NAMALWA (cell line): ENCODE results near the gene HDAC9.

ENCODE experiments used
- DNase-seq: peaks from one replicate; pipeline ENCODE4 v3.0.0-alpha.2; 2015; ENCODE audit warnings: low spot score

The HDAC9 gene

GRCh38 chr7:18526368-18526878, 30.9 kb downstream of the HDAC9 start:
- no peak for DNase-seq

DNA sequence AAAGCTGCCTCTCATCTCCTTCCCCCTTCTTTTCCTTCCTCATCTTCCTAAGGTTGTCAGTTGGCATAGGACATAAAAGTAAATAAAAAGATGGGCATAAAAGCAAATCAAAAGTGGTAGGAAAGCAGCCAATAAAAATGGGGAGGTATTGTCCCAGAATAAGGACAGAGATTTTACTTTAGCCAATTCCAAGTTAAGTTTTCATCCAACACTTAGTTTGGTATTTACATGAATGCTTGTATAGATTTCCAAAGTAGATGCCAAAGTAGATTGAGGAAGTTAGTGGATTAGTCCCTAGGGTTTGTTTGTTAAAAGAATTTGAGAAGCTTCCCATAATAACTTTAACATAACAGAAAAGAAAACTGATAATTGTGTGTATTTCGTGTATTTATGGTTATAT, 33.7 kb downstream of the HDAC9 start:
- DNase-seq: peak; percentile 32

- DNase-seq: peak; percentile 76
These were observed 35.0 kb downstream of the HDAC9 start for GRCh38 chr7:18530224-18531179.

DNA sequence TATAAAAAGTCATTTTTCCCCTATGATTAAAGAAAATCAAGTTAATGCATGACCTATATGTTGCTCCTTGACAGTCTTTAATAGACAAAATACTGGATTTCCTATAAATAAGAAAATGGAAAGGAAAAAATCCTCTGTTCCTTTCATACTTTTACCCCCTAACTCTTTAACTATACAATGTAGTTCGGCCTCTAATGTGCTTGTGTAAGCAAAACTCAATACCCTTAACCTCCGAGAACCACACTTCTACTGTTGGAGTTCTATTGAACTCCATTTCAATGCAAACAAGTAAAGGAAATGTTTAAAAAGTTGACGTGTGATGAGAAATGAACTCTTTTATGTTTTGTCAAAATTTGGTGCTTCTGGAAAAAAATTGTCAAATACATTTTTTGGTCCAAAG, 36.0 kb downstream of the HDAC9 start:
- DNase-seq: peak; percentile 25

- DNase-seq: peak; percentile 31
These were observed 37.3 kb downstream of the HDAC9 start for GRCh38 chr7:18532813-18533212.

DNA sequence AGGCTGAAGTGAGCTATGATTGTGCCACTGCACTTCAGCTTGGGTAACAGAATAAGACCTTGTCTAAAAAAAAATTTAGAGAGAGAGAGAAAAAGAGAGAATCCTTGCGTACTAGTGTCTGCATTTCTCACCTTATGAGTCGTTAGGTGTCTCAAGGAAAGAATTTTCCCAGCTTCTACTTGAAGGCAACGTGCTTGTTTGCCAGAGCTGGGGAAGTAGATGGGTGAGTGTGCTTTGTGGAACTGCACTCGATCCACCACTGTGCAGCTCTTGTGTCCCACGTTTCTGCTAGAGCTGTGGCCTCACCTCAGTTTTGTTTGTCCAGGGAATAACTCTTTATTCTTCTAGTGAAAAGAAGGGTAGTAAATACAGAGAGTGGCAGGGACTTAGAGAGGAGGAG, 38.9 kb downstream of the HDAC9 start:
- no peak for DNase-seq

- no peak for DNase-seq
These were observed 40.4 kb downstream of the HDAC9 start for GRCh38 chr7:18535810-18536415.

DNA sequence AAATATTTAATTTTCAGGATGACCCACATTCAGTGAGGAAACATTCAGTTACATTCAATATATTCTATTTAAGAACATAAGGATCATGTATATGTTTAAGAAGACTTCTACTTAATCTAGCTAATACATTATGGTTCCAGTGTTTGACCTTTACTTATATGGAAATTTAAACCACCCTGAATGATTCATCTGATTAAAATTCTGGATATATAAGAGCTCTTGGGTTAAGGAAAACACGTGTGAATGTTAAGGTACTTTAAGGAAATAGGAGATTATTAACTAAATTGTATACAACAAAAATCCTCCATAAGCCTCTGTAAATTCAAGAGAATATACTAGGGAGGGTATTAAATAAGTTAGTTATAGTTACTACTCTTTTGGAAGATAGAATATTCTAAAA, 40.9 kb downstream of the HDAC9 start:
- DNase-seq: no peak

- no peak for DNase-seq
These were observed 43.2 kb downstream of the HDAC9 start for GRCh38 chr7:18538554-18539250.

GRCh38 chr7:18540396-18540795, 44.8 kb downstream of the HDAC9 start:
- DNase-seq: no peak

- DNase-seq: no peak
These were observed 45.8 kb downstream of the HDAC9 start for GRCh38 chr7:18541181-18541870.

GRCh38 chr7:18541871-18542212, 46.3 kb downstream of the HDAC9 start:
- DNase-seq: no peak

GRCh38 chr7:18546576-18546975, 51.0 kb downstream of the HDAC9 start:
- no peak for DNase-seq

GRCh38 chr7:18547509-18548187, 52.1 kb downstream of the HDAC9 start:
- DNase-seq: no peak

GRCh38 chr7:18548534-18548933, 53.0 kb downstream of the HDAC9 start:
- no peak for DNase-seq

- no peak for DNase-seq
These were observed 55.0 kb downstream of the HDAC9 start for GRCh38 chr7:18550574-18550973.

GRCh38 chr7:18552316-18552916, 56.9 kb downstream of the HDAC9 start:
- no peak for DNase-seq

- no peak for DNase-seq
These were observed 57.5 kb downstream of the HDAC9 start for GRCh38 chr7:18552943-18553604.

DNA sequence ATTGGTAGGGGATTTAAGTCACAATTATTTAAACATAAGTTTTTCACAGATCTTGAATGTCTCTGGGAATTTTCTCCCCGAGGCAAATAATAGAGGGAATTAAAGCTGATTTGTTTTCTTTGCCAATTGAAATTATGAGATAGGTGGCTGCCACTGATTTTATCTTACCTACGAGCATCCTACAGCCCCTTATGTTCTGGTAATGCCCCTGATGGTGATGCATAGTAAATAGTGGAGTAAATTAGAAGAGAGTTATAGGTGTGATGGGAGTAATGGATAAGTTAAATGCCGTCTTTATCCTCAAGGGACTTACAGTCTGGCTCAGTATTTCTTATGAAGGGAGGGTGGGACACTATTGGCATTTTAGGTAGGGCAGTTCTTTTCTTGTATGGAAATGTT, 58.1 kb downstream of the HDAC9 start:
- no peak for DNase-seq

GRCh38 chr7:18555120-18555519, 59.6 kb downstream of the HDAC9 start:
- DNase-seq: no peak

GRCh38 chr7:18555968-18556367, 60.4 kb downstream of the HDAC9 start:
- DNase-seq: no peak
